ENCODE data around the gene PAFAH2. TPM values are rescaled to one million over a fixed set of nuclear protein-coding genes. Genes with fewer than 3 reads are reported as not detected.

Gene PAFAH2
- total and polyA plus RNA-seq, 4 donors, result 9.0 to 13.8 (median 10.8) TPM

DNA sequence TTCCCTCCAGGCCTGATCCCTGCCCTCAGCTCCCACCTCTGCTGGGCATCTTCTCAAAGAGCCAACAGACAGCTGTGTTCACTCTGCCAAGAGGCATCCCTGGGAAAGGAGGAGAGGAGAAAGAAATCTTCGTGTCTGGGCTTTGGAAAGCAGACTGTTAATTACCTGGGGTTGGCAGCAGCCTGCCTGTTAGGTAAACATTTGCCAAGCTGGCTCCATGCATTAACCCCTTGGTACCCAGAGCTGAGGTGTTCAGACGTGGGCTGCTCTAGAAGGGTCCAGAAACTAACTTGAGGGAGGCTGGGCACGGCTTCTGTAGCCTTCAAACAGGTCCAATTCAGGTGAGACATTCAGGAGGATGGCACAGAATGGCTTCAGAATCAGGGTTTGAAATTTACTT, 15.0 kb upstream of the PAFAH2 start:
- 46% methylated on average over 3 of the region's 3 CpGs for WGBS

DNA sequence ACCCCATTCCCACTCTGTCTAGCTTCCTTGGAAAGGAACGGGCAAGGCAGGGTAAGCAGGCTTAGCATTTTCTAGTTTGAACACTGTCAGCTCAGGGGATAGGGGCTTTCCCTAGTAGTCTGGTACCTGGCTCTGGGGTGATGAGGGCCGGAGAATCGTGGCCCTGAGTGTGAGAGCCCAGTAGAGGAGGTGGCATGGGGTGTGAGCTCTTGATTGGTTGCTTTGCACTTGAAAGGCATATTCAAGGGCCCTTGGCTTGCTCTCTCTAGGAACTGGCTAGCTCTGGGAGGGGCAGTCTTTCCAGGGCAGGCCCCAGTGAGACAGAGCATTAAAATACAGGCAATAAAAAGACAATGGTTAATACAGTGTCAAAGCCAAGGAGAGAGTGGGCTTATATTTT, 13.0 kb upstream of the PAFAH2 start:
- no peaks in the 10 kb centered on the region for H3K36me3 ChIP-seq (ENCODE audit: control insufficient read depth in 4 of 4, insufficient read depth in 3 of 4, low read depth in 1 of 4, low read length in 3 of 4)
- H3K9me3 ChIP-seq (ENCODE audit: control insufficient read depth in 4 of 4, low read length in 3 of 4), result no peaks in the 10 kb centered on the region
- no peaks in the 10 kb centered on the region for H3K27me3 ChIP-seq (ENCODE audit: control insufficient read depth in 4 of 4, insufficient read depth in 4 of 4, low read length in 3 of 4)
- no peak for DNase-seq (ENCODE audit: low spot score)
- WGBS, result 85% methylated on average over 3 of the region's 3 CpGs
- no peak overlapping the region for H3K9ac ChIP-seq (ENCODE audit: low read depth in 1 of 2, low read length in 2 of 2)
- no peak overlapping the region for H3K27ac ChIP-seq (ENCODE audit: low read depth in 1 of 2, low read length in 2 of 2)
- H3K4me3 ChIP-seq (ENCODE audit: low read depth in 1 of 3, low read length in 3 of 3), result no peak overlapping the region
- H3K4me1 ChIP-seq (ENCODE audit: control insufficient read depth in 4 of 4, insufficient read depth in 4 of 4, low read length in 3 of 4), result peaks cover 0 to 5% (median 3%) of the 10 kb centered on the region in 4 donors
- TF ChIP-seq RAD21 (IDR thresholded peaks at IDR 0.05) (no peak), JUND (IDR thresholded peaks at IDR 0.05) (no peak), YY1 (IDR thresholded peaks at IDR 0.05) (no peak)
- TF ChIP-seq, protein P1, sequence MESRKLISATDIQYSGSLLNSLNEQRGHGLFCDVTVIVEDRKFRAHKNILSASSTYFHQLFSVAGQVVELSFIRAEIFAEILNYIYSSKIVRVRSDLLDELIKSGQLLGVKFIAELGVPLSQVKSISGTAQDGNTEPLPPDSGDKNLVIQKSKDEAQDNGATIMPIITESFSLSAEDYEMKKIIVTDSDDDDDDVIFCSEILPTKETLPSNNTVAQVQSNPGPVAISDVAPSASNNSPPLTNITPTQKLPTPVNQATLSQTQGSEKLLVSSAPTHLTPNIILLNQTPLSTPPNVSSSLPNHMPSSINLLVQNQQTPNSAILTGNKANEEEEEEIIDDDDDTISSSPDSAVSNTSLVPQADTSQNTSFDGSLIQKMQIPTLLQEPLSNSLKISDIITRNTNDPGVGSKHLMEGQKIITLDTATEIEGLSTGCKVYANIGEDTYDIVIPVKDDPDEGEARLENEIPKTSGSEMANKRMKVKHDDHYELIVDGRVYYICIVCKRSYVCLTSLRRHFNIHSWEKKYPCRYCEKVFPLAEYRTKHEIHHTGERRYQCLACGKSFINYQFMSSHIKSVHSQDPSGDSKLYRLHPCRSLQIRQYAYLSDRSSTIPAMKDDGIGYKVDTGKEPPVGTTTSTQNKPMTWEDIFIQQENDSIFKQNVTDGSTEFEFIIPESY (IDR thresholded peaks at IDR 0.05), result no peak
- TF ChIP-seq, protein P2, sequence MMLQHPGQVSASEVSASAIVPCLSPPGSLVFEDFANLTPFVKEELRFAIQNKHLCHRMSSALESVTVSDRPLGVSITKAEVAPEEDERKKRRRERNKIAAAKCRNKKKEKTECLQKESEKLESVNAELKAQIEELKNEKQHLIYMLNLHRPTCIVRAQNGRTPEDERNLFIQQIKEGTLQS (IDR thresholded peaks at IDR 0.05), result no peak
- TF ChIP-seq, protein P3, sequence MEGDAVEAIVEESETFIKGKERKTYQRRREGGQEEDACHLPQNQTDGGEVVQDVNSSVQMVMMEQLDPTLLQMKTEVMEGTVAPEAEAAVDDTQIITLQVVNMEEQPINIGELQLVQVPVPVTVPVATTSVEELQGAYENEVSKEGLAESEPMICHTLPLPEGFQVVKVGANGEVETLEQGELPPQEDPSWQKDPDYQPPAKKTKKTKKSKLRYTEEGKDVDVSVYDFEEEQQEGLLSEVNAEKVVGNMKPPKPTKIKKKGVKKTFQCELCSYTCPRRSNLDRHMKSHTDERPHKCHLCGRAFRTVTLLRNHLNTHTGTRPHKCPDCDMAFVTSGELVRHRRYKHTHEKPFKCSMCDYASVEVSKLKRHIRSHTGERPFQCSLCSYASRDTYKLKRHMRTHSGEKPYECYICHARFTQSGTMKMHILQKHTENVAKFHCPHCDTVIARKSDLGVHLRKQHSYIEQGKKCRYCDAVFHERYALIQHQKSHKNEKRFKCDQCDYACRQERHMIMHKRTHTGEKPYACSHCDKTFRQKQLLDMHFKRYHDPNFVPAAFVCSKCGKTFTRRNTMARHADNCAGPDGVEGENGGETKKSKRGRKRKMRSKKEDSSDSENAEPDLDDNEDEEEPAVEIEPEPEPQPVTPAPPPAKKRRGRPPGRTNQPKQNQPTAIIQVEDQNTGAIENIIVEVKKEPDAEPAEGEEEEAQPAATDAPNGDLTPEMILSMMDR (IDR thresholded peaks at IDR 0.05; ENCODE audit: low read depth, low read length, missing input control), result no peak
- TF ChIP-seq, protein P4, sequence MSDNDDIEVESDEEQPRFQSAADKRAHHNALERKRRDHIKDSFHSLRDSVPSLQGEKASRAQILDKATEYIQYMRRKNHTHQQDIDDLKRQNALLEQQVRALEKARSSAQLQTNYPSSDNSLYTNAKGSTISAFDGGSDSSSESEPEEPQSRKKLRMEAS (IDR thresholded peaks at IDR 0.05), result no peak

More for the DNA sequence above, 15.0 kb upstream of the PAFAH2 start:
- DNase-seq (ENCODE audit: low spot score), result no peak
- Histone ChIP-seq H3K9me3 (ENCODE audit: control insufficient read depth in 4 of 4, low read length in 3 of 4) (no peaks in the 10 kb centered on the region), H3K4me1 (ENCODE audit: control insufficient read depth in 4 of 4, insufficient read depth in 4 of 4, low read length in 3 of 4) (peaks cover 0 to 5% (median 3%) of the 10 kb centered on the region in 4 donors), H3K9ac (ENCODE audit: low read depth in 1 of 2, low read length in 2 of 2) (no peak overlapping the region), H3K27ac (ENCODE audit: low read depth in 1 of 2, low read length in 2 of 2) (no peak overlapping the region), H3K27me3 (ENCODE audit: control insufficient read depth in 4 of 4, insufficient read depth in 4 of 4, low read length in 3 of 4) (no peaks in the 10 kb centered on the region), H3K36me3 (ENCODE audit: control insufficient read depth in 4 of 4, insufficient read depth in 3 of 4, low read depth in 1 of 4, low read length in 3 of 4) (no peaks in the 10 kb centered on the region), H3K4me3 (ENCODE audit: low read depth in 1 of 3, low read length in 3 of 3) (no peak overlapping the region)
- TF ChIP-seq FOXA2 (IDR thresholded peaks at IDR 0.05) (no peak), GABPA (IDR thresholded peaks at IDR 0.05 in 1 of 2, conservative IDR thresholded peaks at IDR 0.05 in 1 of 2) (no peak), NR2F2 (IDR thresholded peaks at IDR 0.05) (no peak), YY1 (IDR thresholded peaks at IDR 0.05) (no peak), EGR1 (IDR thresholded peaks at IDR 0.05; ENCODE audit: low read depth in 2 of 2) (no peak), SP1 (IDR thresholded peaks at IDR 0.05) (no peak), HNF4A (conservative IDR thresholded peaks at IDR 0.05) (no peak)
- TF ChIP-seq, protein P1 (IDR thresholded peaks at IDR 0.05), result no peak
- TF ChIP-seq, protein P4 (IDR thresholded peaks at IDR 0.05), result no peak
- TF ChIP-seq, protein P2 (IDR thresholded peaks at IDR 0.05), result no peak
- TF ChIP-seq, protein P5, sequence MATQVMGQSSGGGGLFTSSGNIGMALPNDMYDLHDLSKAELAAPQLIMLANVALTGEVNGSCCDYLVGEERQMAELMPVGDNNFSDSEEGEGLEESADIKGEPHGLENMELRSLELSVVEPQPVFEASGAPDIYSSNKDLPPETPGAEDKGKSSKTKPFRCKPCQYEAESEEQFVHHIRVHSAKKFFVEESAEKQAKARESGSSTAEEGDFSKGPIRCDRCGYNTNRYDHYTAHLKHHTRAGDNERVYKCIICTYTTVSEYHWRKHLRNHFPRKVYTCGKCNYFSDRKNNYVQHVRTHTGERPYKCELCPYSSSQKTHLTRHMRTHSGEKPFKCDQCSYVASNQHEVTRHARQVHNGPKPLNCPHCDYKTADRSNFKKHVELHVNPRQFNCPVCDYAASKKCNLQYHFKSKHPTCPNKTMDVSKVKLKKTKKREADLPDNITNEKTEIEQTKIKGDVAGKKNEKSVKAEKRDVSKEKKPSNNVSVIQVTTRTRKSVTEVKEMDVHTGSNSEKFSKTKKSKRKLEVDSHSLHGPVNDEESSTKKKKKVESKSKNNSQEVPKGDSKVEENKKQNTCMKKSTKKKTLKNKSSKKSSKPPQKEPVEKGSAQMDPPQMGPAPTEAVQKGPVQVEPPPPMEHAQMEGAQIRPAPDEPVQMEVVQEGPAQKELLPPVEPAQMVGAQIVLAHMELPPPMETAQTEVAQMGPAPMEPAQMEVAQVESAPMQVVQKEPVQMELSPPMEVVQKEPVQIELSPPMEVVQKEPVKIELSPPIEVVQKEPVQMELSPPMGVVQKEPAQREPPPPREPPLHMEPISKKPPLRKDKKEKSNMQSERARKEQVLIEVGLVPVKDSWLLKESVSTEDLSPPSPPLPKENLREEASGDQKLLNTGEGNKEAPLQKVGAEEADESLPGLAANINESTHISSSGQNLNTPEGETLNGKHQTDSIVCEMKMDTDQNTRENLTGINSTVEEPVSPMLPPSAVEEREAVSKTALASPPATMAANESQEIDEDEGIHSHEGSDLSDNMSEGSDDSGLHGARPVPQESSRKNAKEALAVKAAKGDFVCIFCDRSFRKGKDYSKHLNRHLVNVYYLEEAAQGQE (IDR thresholded peaks at IDR 0.05), result no peak
- TF ChIP-seq, protein P3 (IDR thresholded peaks at IDR 0.05; ENCODE audit: low read depth, low read length, missing input control), result no peak

Measured in liver (tissue), 9 donors.